Superior temporal gyrus (tissue), 1 donor: ENCODE results near the gene PDE2A.

Experiments used
- DNase-seq: peaks from one replicate; pipeline ENCODE4 v3.0.0-alpha.2; 2016; ENCODE audit errors: extremely low spot score

PDE2A gene

DNA sequence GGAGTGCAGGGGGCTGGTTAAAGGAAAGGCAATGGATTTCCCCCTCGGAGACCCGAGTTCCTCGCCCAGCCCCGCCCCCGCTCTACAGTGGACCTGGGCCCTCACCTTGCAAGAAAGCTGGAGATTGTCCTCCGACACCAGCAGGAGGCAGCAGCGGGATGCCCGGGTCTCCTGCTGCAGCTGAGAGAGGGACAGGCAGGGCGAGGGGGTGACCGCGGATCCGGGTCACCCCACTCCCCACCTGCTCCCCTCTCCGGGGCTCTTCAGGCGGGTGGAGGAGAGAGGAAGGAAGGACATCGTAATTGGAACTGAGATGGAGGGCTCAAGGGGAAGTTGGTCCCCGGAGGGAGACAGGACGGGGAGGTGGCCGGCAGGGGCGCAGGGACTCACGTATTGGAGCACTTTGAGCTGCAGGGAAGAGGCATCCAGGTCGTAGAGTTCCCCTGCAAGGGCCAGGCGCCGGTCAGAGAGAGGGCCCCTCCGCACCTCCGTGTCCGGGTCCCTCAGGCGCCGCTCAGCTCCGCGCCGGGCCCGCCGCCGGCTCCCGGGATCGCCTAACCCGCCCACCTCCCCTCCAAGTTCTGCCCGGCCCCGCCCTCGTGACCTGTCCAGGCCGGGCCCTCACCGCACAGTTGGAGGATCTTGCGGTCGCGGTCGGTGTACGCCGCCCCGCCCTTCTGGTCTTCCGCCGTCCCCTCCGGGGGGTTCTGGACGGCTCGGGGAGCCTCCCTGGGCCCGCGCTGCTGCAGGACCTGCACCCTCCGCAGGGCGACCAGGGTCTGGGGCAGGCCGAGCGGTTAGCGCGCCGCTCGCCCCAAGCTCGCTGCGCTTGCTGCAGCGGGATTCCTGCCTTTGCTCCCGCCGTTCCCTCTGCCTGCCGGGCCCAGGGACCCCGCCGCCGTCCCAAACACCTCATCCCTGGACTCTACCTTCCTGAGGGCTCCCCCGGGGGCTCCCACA lies 84.1 kb downstream of the PDE2A start:
- DNase-seq: no peak

DNA sequence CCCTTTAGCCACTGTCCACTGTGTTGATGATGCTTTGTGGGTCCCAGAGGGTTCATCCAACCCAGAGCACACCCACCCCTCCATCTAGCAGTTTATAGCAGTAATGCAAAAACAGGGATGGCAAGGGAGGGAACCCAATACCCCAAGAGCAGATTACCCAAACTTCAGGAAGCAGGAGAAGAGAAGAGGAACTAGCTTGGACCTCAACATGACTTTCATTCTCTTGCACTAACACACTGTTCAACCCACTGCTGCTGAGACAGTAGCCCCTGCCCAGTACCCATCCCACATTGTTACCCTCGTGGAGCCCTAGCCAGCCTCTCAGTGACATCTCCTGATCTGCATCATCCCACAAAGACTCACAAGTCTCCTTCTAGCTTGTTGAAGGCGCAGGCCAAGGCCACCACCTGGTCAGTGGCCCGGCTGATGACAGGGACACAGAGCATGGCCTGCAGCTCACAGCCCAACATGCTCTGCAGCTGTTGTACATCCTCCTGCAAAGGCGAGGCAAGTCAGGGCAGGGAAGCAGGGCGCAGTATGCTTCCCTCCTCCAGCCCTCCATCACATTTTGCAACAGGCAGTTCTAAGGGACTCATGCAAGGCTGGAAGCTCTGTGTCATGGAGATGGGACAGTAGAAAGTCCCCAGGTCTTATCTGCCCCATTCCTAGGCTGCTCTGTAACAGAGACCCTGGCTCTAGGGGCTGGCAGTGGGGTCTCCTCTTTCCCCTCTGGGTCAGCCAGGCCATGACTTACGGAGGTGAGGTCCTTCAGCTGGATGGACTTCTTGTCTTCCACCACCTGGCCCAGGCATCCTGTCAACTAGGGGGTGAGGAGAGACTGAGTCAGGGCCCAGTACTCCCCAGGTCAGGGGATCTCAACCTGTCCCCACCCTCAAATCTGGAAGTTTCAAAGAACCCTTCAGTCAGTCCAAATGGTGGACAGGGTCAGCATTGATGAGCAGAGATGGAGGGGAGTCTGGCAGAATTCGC lies 85.5 kb downstream of the PDE2A start:
- DNase-seq: no peak

DNA sequence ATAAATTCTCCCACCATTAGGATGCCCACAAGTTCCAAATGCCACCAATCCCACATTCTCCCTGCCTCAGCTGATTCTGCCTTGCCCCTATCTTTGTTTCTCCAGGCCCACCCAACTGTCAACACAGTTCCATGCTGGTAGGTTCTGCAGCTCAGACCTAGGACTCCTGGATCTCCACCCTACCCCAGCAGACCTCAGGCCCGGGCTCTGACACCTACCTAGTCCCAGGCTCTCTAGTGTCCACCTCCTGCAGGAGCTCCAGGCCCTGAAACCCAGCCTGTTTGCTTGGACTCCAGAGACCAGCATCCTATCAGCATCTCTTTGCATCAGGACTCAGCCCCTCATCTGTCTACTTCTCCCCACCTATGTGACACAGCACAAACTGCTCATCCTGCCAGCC lies 86.5 kb downstream of the PDE2A start:
- DNase-seq: no peak

DNA sequence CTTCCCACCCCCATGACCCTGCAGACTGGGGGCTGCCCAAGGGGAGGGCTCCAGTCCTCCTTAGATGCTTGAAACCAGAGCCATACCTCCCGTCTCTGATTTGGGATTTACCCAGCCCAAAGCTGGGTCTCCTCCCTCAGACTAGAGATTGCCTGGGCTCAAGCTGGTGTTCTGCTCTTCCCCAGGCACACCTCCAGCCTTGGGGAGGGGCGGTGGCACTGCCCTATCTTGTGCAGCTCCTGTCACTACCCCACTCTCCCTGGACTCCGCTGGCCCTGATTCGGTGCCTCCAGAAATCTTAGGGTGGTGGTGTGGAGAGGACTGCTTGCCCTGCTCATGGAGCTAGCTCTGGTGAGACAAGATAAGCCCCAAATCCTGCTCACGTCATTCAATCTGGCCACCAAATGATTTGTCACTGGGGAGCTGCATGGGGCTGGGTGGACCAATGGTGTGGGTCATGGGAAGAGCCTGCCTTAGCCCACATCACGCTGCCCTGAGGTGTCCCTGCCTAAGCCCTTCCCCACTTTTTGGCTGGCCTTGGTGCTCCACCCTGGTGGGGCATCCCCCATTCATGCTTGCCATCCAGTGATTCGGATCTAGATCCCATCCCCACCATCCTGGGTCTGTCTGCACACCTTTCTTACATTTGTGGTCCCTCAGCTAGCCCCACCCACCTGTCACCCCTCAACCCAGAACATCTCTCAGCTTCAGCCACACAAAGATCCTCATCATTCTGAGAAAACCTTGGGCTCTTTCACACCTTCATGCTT lies 87.7 kb downstream of the PDE2A start:
- DNase-seq: no peak

DNA sequence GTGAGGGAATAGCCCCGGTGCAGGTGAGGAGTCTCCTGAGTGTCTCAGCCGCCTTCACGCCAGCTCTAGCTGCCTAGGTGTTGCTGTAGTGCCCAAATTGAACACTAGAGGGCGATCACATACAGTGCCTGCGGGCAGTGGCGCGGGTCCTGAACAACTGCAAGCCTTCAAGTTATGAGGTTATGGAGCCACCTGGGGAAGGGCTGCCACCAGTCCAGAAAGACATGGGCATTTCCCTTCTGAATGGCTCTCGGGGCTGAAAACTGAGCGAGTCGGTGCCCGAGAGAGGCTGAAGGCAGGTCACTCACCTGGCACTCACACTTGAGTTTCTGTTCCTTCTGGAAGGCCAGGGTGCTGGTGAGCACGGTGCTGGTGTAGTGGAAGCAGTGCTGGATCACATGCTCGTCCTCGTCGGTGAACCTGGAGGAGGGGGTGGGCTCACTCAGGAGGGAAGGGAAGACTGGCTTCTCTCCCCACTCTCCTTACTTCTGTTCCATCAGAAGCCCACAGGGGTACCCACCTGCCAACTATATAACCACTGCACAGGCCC lies 88.4 kb downstream of the PDE2A start:
- DNase-seq: peak; percentile 82

DNA sequence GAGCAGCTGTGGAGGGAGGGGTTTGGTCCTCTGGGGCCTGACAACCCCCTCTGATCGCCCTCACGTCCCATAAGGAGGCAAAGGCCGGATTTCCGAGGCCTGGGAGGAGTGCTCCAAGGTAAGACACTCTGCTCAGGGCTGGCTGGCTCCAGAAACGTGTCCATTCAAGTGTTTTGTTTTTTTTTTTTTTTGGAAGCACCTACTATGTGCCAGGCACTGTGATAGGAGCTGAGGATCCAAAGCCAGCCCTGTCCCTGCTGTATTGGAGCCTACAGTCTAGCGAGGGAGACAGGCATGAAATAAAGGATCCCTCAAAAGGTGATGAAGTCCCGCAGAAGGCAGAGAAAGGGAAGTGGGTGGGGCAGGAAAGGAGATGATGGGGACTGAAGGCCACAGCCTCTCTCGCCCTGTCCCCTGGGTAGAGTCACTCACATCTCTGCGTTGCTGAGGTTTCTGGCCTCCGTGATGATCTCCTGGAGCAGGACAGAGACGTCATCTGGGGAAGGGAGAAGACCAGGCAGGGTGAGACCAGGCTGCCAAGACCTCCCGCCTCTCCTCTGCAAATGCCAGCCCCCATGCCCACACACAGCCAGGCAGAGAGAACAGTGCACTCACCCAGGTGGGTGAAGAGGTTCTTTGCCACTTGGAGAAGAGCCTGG lies 89.2 kb downstream of the PDE2A start:
- DNase-seq: no peak

DNA sequence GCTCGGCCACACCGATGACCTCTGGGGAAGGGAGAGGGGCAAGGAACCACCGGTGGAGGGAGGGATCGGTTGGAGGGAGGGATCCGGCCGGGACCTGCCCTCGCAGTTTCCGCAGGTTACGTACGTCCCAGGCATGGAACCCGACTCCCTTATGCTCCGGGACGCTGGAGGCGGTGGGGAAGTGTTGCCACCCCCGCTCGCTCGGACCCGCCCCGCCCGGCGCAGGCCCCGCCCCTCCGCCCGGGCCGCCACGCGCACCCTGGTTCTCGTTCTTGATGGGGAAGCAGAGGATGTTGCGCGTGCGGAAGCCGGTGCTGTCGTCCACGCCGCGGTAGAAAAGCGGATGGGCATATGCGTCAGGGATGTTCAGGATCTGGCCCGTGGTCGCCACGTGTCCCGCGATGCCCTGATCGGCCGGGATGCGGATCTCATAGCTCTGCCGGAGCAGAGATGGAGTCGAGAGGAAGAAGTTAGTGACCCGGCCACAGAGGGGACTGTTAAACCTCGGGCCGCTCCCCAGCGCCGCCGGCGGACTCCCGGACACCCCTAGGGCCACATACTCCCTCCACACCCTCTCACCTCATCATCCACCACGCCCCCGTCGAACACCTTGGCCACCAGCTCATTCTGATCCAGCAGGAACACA lies 89.8 kb downstream of the PDE2A start:
- no peak for DNase-seq

DNA sequence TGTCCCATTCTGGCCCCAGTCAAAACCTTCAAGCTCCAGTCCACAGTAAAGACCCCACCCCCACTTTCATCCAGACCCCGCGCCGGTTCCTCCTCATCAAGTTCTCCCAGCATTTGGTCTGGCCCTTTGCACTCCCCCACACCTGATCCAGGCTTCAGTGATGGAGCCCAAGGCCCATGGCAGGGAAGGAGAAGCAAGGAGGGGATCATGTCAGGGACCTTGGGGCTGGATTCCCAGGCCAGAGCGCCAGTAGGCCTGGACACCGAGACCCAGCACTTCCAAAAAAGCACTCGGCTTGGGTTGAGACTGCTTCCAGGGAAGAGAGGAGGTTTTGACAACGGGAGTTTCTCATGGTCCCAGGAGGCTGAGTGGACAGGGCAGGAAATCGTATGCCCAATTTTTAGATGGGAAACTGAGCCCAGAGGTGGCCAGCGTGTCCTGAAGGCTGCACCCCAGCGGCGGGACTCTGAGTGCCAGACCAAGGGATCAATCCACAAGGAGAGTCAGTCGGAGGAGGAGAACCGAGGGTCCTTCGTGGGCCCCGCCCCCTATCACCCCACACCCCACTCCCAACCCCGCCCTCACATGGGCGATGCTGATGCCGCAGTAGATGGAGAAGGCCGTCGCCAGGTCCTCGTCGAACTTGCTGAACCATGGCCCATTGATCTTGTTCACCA lies 90.5 kb downstream of the PDE2A start:
- no peak for DNase-seq

DNA sequence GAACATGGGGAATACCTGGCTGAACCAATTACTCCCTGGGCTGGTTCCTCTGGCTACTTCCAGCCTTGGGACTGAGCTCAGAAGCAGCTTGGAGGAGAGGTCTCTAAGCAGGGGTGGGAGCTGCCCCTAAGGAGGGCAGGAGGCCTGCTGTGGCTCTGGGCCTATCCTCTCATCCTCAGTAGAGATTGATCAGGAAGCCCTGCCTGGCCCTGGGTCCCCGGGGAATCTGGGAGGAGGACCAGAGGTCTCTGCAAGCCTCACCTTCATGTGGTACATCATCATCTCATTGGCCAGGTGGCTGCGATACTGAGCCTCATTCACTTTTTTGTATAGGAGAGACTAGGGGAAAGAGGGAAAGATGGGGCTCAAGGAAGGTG lies 91.1 kb downstream of the PDE2A start:
- DNase-seq: no peak

DNA sequence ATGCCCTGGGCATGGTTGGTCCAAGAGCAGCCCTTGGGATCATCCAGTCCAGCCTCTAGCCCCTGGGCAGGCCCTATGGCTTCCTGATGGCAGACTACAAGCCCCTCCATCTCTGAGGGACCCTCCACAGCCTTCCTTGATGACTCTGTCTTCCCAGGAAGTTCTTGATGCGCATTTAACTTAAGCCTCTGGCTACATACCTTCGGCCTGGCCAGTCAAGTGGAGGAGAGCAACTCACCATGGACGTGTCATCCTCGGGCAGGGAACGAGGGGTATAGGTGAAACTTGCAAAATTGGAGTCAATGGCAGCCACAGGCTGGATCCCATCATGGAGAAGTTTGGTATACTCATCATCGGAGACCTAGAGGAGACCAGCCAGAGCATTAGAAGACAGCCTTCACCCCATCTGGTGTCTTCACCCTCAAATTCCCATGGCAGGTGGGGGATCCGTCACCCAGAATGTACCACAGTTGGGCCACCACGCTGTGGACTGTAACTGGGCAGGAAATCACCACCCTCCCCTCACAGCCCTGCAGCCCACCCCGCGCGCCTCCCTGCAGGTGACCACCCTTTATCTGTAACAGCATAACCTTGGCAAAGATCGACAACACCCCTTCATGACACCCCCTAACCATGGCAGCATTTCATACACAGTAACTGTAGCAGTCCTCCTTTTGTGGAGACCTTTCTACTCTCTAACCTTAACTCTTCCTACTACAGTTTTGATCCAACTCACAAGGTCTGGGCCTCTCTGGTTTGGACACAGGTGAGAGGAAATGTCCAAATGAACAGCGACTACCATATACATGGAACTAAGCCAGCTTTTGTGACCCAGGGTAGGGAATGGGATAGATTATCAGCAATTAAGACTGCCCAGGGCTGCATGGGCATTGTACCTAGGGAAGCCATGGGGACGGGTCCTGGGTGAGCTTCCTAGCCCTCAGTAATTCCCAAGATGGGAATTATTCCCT lies 91.7 kb downstream of the PDE2A start:
- DNase-seq: no peak

DNA sequence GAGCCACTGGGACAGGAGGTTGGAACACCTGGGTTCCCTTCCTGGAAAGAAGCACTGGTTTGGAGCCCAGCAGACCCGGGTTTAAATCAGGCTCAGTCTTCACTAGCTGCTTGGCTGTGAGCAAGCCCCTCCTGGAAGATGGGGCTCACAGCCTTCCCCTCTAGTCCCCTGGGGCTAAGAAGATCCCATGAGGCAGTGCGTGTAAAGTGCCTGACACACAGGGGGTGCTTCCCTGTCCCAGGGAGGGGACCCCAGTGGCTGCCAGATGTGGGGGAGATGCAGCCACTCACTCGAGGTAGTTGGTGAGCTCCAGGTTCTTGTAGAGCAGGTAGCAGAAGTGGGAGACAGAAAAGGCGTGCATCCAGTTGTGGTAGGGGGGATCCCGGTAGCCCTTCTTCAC lies 93.2 kb downstream of the PDE2A start:
- no peak for DNase-seq

DNA sequence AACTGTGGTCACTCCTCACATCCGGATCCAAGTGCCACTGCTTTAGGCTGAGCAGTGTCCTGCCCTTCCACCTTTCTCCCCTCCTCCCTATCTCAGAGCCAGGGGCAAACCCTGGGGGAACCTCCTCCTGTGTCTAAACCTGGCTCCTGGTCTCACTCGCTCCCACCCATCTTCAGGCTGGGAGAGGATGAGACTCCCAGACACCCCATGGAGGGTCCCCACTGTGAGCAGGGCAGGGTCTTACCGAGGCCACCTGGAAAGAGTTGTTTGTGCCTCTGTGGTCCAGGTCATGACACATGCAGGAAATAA lies 93.6 kb downstream of the PDE2A start:
- no peak for DNase-seq

DNA sequence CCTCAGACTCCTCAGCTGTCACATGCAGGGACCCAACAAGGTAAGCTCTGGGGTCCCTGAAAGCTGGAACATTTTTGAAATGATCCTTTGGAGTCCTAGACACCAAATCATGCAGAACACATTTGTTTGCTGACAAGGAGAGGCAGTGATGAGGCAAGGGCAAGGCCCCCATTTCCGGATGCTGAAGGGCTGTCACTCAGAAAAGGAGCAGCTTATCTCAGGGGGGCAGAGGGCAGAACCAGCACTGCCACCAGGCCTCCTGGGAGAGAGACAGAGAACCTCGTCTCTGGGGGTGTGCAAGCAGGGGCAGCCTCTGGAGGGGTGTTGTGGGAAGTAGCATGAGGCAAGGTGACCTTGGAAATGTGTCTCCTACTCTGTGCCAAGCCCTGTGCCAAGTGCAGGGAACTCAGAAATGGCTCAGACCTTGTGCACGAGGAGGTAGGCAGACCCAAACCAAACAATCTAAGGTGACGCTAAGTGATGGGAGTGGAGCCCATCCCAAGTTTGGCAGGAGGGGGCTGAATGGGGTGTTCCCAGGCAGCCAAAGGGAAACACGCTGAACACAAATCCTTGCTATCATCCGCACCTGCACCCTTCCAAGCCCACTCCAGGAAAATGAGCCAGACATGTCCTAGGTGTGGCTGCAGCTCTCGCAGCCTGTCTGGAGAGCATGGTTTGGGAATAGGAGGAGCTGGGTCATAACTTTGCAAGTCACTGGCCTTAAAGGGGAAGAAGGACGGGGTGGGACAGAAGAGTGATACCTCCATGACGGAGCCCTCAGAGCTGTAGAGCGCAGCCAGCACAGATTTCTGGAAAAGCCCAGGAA lies 94.2 kb downstream of the PDE2A start:
- no peak for DNase-seq

DNA sequence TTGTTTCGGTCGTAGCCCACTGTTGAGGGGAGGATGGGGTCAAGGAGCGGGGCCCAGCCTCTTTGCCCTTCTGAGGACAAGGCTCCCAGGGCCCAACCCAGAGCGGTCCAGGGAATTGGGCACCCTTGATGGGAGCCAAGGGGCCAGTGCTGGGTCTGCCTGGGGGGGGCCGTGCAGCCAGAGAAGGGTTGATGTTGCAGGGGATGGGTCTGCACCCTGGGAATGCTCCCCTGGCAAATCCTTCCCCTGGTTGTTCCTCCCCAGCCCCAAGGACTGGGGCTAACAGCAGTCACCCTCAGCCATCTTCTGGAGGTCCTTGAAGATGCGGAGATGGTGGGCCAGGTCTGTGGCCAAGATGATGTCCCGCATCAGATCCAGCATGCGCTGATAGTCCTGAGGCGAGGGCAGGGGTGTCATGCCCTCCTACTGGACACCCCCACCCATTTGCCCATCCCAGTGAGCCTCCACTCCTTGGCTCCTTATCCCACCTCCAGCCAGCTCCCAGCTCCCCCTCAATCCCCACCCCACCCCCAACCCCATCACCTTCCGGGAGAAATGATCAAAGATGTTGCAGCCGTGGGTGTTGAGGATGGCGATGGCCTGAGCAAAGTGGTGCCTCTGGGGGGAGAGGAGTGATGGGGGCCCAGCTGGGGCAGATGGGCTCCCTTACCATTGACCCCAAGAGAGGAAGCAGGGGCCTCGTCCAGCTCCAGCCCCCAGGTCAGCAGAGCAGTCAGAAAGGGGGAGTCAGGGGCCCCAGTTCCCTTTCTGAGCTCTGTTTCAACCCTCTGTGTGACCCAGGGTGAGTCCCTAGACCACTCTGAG lies 95.0 kb downstream of the PDE2A start:
- DNase-seq: no peak

DNA sequence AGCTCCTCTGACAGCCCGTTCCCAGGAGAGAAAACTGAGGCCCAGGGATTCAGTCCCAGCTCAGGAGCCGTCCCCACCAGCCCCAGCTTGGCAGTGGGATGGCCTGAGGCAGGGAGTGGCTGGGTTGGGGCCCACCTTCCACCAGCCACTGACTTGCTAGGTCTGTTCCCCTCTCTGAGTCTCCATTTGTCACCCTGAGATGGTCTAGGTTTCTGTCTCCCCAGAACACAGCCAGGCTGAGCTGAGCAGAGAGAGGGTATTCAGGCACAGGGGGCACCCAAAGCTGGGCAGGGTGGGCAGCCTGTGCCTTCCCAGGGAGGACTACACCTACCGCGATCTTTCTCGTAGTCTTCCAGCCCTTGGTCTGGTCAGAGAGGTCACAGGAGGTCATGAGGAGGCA lies 95.7 kb downstream of the PDE2A start:
- no peak for DNase-seq

DNA sequence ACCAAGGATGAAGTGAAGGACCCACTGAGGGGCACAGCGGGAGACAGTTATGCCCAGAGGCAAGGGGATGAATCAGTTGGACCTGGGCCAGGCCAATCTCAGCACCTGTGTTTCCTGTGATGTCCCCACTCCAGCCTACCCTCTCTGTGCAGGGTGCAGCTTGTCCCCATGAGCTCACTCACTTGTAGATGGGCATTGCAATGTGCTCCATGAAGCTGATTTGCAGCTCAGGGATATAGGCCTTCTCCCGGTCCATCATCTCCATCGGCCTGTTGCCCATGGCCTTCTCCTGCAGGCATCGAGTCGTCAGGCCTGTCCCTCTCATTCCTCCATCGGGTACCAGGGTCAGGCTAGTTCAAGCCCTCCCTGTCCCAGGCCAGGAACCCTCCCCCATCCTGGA lies 96.2 kb downstream of the PDE2A start:
- DNase-seq: no peak

DNA sequence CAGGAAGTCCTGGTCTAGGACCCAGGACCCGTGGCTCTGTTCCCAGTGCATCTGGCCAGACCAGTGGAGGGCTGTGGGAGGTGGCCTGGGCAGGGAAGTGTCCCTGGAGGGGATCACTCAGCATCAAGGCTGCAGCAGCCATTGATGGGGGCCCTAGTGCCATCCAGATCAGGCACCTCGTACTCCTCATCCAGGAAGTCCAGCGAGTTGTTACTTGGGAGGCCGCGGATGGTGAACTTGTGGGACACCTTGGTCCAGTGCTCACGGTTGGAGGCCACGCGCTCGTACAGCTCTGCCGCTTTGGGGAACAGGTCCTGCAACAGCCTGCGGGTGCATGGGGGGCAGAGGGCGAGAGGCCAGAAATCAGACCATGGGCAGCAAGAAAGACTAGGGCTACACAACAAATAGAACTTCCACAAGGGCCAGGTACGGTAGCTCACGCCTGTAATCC lies 96.9 kb downstream of the PDE2A start:
- DNase-seq: no peak
